ENCODE results near the gene MBD4.
A peak's percentile ranks its signal among the peaks of the same experiment; 100 is the strongest.

The MBD4 gene

DNA sequence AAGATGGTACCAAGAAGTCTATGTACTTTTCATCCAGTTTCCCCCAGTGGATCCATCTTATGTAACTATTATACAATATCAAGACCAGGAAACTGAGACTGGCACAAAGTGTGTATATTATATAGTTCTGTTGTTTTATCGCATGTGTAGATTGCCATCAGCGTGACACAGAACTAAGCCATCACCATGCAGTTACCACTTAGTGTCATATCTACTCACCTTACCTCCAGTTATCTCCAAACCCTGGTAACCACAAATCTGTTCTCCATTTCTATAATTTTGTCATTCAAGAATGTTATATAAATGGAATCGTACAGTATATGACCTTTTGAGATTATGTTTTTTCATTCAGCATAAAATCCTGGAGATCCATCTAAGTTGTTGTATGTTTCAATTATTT lies 23.3 kb upstream of the MBD4 start:
- no peak for DNase-seq (ENCODE audit: low read depth, low spot score)

DNA sequence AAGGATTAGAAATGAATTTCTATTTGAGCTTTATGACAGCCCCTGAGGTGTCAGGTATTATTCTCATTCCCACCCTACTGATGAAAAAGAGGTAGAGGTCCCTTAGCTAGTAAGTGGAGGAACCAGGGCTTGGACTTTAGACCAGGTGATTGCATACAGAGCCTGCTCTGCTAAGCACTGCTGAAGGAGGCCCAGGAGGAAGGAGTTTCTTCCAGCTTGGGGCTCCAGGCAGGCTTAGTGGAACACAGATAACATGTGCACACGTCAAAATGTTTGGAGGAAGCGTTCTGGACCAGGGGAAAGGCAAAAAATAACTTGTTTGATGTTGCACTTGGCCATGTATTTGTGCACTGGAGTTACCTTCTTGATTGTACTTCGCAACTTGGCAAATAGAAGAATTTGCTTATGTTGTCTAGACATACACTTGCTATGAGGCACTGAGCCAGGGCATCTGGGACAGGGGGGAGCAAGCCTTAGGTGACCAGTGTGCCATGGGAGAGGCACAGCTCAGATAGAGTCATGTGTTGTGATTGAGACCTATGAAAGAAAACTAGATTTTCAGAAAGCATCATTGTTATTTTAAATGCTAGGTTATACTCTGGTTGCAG lies 22.7 kb upstream of the MBD4 start:
- DNase-seq (ENCODE audit: low read depth, low spot score) = no peak

DNA sequence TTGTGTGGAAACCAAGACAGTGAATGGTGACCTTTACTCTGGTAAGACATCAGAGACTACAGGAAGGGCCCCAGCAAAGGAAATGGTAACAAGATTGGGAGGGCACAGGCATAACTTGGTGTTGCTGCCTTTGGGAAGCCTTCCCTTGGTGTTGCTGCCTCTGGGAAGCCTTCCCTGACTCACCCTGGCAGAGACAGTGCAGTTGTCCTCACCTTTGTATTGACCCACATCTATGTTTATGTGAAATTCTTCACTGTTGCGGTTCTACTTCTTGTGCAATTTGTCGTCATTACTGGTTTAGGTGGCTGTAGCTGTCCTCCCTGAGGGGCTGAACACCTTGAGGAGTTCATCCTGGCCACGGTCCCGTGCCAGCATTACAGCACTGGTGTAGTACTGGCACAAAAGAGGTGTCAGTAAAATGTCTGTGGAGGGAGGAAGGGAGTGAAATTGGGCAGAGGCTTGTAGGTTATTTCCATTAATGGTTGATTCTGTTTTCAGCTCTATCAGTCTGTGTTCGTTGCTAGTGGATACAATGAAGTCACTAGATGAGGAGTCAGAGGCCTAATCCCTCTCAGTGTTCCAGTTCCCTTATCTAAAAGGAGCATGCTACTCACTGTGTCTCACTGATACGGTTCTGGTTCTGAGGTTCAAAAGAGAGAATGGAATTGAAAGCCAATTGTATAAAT lies 21.9 kb upstream of the MBD4 start:
- DNase-seq (ENCODE audit: low read depth, low spot score) = no peak

DNA sequence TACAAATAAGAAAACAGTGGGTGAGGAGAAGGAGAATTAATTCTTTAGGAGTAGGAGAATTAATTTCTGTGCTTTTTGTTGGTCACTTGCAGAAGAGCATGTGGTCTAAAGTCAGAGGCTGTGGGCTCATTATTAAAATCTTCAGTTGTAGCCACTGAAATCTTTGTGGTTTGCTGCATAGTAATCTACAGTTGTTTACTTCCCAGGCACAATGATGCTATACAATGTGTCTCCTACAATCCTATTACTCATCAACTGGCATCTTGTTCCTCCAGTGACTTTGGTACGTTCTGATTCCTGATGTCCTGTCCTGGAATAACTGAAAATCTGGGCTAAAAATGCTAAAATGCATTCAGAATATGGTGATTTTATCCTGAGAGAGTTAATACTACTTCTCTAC lies 21.3 kb upstream of the MBD4 start:
- no peak for DNase-seq (ENCODE audit: low read depth, low spot score)

DNA sequence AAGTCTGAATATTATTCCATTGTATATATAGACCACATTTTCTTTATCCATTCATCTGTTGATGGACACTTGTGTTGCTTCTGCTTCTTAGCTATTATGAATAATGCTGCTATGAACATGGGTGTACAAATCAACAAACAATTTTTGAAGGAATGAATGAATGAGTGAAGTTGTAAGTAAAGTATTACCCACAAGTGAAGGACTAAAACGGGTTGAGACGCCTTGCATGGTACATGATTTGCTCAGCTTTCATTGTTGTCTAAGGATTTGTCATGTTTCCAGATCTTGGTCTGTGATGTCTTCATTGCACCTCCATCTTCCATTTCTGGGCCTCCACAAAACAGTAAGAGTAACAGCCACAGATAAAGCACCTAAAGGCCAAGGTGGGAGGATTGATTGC lies 20.8 kb upstream of the MBD4 start:
- no peak for DNase-seq (ENCODE audit: low read depth, low spot score)

DNA sequence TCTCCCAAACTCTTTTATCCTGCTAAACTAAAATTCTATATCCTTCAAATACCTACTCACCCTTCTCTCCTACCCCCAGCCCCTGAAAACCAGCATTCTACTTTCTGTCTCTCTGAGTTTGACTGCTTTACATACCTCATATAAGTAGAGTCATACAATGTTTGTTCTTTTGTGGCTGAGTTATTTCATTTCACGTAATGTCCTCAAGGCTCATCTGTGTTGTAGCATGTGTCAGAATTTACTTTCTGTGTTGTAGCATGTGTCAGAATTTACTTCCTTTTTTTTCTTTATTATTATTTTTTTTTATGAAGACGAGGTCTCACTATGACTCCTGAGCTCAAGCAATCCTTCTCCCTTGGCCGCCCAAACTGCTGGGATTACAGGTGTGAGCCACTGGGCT lies 20.4 kb upstream of the MBD4 start:
- no peak for DNase-seq (ENCODE audit: low read depth, low spot score)

DNA sequence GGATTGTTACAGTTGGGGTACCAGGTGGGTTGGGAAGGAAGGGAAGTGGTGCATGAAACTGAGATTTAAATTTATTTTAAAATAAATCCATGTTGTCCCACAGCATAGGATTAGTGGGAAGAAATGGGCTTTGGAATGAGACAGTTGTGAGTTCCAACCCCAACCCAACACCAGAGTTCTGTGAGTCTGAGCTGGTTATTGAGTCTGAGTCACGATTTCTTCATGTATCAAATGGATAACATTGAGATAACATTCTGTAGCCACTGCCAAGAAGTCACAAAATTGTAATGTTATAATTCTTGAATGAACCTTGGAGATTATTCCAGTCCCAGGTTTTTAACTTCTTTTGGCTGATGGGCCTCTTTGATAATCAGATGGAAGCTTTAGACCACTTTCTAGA lies 14.0 kb upstream of the MBD4 start:
- no peak for DNase-seq (ENCODE audit: low read depth, low spot score)

DNA sequence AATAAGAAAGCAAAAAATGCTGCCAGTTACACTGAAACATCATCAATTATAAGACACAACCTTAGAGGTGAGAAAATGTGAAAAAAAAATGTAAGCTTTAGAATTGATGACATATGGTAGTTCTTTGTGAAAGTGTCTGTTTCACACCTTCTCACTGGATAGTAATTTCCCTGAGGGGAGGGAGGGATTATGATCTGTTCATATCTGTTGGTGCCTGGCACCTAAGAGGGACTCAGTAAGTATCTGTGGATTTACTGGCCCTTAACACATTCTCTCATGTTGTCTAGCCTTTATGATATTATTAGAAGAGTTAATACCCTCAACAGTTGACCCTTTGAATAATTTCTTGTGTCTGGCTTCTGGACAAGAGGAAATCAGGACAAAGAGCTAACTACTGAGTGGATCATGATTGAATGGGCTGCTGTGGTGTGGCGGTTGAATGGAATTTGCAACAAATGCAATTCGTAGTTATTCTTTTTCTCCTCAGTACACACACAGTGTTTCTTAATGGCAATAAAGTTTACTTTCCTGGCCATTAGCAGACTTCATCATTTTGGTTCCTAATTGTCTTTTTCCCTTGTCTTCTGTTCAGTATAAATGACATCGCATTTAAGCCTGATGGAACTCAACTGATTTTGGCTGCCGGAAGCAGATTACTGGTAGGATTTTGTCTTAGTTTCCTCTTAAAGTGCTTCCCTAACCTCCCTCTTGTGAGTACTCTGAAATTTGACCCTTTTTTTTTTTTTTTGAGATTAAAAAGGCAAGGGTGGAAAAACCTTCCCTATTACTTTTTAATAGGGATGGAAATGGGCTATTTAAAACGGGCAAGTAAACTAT lies 9.7 kb upstream of the MBD4 start:
- DNase-seq (ENCODE audit: low read depth, low spot score) = no peak

DNA sequence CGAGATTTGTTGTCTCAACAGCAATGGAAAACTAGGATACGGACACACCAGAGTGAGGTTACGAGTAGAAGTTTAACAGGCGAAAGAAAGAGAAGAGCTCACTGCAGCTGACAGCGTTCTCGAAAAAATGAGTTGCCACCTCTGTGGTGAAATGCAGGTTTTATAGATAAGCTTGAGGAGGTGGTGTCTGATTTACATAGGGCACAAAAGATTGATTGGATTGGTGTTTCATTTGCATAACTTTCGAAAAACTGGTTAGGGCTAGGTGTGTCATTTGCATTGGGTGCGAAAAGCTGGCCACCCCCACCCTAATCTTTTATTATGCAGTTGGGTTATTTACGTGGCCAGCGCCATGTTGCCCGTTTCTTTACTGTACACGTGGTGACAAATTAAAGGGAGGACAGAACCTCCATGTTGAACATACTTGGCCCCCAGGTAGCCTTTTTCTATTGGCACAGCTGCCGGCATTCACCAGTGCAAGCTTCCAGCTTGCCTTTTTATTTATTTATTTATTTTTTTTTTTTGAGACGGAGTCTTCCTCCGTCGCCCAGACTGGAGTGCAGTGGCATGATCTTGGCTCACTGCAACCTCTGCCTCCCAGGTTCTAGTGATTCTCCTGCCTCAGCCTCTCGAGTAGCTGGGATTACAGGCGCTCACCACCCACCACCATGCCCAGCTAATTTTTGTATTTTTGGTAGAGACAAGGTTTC lies 8.6 kb upstream of the MBD4 start:
- DNase-seq (ENCODE audit: low read depth, low spot score) = peak; percentile 78

DNA sequence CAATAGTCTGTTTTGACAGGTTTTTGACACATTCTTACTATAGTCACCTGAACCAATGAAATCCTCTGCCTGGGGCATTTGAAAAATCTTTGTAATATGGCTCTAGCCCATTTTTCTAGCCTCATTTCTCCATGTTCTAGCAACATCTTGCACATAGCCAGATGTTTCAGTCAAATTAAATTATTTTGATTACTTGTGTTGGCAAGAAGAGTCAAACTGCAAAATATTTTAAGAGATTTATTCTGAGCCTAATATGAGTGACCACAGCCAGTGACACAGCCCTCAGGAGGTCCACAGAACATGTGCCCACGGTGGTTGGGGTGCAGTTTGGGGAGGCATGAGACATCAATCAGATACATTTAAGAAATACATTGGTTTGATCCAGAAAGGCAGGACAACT lies 7.2 kb upstream of the MBD4 start:
- no peak for DNase-seq (ENCODE audit: low read depth, low spot score)

DNA sequence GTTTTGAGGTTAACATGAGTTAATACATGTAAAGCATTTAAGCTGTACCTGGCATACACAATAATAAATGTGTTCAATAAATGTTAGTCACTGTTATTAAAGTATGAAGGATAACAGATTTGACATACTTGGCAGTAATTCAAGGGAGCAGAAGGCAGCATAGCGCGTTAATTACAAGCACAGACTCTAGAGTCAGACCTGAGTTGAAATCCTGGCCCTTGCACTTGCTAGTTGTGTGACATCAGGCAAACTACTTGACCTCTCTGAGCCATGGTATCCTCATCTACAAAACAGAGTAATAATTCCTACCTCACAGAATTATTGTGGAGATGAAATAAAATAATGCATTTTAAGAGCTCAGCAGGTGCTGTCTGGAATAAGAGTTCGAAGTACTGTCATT lies 5.7 kb upstream of the MBD4 start:
- no peak for DNase-seq (ENCODE audit: low read depth, low spot score)

DNA sequence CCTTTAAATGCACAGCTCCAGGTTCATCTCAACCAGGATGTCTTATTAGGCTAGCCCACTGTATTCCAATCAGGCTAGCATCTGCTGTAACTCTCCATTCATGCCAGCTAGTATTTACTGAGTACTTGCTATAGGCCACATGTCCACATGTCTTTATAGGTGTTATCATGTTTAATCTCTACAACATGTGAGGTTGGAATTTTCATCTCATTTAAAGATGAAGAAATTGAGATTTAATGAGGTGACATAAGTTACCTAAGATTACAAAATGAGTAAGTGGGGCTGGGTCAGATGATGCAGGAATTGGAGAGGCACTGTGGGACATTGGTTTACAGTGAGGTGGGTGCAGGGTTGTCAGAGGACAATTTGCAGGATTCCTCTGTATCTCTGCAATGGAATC lies 3.2 kb upstream of the MBD4 start:
- DNase-seq (ENCODE audit: low read depth, low spot score) = no peak

DNA sequence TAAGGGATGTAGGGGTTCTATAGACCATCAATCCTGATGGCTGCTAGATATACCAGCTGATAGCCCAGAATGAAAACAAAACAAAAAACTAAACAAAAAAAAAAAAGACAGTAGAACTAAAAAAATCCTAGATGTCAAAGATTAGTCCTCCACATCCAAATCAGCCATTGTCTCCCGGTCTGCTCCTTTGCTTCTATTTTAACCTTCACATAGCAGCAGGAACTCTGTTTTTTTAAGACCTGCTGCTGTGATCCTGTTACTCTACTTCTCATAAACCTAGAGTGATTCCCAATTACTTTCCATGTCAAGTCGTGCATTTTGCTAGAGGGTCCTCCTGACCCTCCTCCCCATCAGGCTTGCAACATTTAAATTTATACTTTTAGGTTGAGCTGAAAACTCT lies 2.7 kb upstream of the MBD4 start:
- DNase-seq (ENCODE audit: low read depth, low spot score) = no peak

DNA sequence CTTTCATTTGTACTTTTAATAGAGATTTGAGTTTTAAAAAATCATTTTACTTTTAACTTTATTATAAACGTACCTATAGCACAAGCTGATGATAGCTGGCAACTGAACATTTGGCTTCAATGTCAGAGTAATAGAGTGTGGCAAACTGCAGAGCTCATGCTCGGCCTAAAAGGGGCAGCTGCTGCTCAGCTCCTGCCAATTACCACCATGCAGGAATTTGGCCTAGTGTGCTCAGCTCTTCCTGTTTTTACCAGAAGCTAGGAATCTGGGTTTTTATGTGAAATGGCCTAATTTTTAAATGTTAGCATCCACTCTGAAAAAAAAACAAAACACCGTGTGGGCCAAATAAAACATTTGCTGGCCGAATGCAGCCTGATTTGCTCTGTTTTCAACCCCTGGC lies 2.0 kb upstream of the MBD4 start:
- no peak for DNase-seq (ENCODE audit: low read depth, low spot score)

DNA sequence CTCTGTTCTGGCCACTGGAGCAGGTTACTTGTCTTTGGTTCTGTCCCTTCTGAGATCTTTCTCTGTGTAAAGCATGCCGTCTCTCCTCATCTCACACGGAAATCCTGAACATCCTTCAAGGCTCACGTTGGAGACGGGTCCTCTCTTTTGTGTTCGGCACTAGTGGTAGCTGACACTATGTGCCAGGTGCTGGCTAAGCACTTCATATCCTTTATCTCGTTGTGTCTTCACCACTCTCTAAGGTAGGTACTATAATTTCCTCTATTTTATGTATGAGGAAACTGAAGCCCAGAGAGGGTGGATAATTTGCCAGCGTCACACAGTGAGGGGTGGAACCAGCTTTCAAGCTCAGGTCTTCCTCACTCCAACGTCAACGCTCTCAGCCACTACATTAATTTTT lies 1.5 kb upstream of the MBD4 start:
- no peak for DNase-seq (ENCODE audit: low read depth, low spot score)

DNA sequence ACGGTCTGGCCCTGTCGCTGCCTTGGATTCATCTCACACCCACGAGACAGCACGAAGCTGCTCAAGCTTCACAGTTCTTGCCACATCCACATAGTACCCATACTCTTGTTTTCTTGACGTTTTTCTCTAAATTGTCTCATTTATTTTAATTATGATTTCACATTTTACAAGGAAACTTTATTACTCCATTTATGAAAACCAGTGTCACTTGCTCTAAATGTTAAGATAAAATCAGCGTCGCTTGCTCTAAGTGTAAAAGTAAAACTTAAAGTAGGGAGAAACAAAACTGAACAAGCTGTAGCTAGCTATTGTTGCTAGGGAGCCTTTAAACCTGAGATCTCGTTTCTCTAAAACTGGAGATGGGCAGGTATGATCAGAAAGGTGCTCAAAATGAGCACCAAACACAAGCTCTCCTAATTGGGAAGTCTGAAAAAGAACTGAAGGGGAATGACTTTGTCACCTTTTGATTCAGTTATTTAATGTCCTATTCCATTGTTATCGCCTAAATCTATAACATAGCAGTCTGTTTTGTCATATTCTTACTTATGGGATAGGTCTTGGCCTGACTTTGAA lies 956 bp upstream of the MBD4 start:
- DNase-seq (ENCODE audit: low read depth, low spot score) = no peak

DNA sequence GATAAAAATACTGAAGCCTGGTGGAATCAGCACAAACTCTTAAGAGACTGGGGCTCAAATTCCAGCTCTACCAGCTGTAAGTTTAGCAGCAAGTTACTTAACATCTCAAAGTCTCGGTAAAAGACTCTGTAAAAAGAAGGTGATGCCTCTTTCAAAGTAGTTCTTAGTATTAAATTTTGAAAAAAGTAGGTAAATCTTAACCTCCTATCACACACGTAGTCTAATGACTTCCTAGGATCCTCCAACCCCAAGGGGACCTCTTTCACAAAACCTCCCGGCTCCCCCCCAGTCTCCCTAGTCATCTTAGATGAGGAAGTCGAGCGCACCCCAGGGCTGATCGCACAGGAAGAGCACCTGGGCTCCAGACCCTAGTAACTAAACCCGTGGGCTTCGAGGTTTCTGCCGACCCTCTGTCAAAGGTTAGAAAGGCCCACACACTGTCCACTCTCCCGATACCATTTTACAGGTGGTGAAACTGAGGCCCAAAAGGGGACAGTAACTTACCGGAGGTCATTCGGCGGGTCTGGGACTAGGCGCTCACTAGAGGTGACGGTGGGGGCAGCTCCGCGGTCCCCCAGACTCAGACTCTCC lies 427 bp downstream of the MBD4 start:
- DNase-seq (ENCODE audit: low read depth, low spot score) = no peak

DNA sequence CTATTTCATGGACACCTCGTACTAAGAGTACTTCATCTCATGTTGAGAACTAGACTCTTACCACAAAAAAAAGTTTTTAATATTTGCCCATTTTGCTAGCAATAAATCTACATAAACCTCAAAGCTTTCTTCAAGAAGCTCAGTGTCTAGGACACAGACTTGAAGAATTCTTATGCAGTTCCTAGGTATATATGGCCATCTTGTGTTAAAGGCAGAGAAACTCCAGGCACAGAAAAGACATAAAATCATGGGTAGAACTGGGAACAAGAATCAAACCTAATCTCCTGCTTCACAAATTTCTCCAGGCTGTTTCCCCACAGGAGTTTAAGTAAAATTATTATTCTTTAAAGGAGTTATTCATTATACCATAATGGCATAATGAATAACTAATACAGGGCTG lies 4.4 kb downstream of the MBD4 start:
- no peak for DNase-seq (ENCODE audit: low read depth, low spot score)

DNA sequence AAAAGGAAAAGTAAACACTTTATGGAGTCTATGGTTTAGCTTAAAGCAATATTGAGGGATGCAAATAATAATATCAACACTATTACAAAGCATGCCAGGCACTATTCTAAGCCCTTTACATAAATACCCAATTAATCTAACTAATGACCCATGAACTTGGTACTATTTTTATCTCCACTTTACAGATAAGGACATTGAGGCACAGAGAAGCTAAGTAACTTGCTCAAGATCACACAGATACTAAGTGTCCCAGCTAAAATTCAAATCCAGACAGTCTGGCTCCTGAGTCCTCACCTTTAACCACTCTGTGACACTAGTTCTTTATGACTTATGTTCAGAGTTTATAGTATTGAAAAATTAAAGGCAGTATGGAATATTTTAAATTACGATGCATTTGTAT lies 5.6 kb downstream of the MBD4 start:
- DNase-seq (ENCODE audit: low read depth, low spot score) = no peak

DNA sequence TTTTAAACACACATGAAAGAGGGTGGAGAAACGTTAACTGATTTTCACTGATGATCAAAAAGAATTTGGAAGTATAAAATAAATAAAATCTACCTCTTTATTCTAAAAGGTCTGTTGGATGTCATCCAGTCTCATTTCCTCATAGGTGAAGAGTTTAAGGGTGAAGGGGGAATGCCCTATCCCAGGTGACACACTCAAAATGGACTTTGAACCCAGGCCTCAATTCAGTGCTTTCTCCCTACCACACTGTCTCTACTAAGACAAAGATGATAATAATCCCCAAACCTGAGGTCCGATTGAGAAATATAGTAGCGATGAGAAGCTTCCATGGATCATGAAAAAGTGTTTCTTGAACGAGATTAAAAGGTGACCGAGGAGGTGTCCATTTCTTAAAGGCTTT lies 6.2 kb downstream of the MBD4 start:
- no peak for DNase-seq (ENCODE audit: low read depth, low spot score)

DNA sequence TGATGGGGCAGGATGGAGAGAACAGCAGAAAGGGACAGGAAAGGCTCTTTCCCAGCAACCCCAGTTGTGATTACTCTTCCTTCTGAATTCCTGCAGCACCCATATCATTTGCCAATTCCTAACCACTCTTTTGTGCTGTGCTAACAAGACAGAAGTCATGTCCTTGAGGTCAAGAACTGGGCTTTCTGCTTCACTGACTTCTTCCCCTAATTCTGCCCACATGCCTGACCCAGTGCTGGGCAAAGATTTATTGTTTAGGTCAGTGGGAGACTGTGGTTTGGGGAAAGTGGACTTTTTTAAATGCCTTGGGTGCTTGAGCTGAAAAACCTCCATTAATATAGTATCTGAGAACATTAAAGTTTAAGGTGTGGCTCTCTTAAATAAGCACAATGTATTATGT lies 7.1 kb downstream of the MBD4 start:
- no peak for DNase-seq (ENCODE audit: low read depth, low spot score)

DNA sequence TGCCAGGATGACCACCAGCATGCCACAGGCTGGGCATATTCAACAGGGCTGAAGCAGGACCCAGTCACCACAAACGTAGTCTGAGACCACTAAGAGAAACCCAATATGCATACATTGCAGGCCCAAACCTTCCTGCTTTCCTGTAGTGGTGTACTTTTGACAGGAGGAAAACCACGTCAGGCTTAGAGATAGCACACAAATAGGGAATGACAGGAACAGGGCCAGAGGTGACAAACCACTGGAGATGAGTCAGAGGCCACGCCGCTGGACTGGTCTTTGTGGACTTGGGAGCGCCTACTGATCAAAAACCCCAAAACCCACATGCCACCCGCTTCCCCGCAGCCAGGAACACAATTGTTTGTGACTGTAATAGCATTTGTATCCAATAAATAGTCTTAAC lies 7.7 kb downstream of the MBD4 start:
- DNase-seq (ENCODE audit: low read depth, low spot score) = no peak

Data from ELF-1 (cell line).